Thymus (tissue), 14 donors: ENCODE measurements around the gene GSTP1. TPM values are rescaled to one million over a fixed set of nuclear protein-coding genes. Genes with fewer than 3 reads are reported as not detected.

Experiments
- DNase-seq, 9 donors: peaks; one replicate each; pipeline ENCODE4 v3.0.0-alpha.2; 2013; ENCODE audit warnings: low spot score in 9 of 9, low read depth in 6 of 9, missing footprints in 1 of 9
- H3K27ac ChIP-seq, 2 donors: one replicate each; pipeline ENCODE4 v1.5.1; 2013; ENCODE audit warnings: control low read depth in 1 of 2, low read depth in 1 of 2, low read length in 1 of 2, mild to moderate bottlenecking in 1 of 2, moderate library complexity in 1 of 2
- H3K27me3 ChIP-seq, 2 donors: one replicate each; pipeline ENCODE4 v1.5.1; 2013; ENCODE audit warnings: low read length in 1 of 2; ENCODE audit not compliant: control insufficient read depth in 2 of 2, insufficient read depth in 1 of 2
- H3K36me3 ChIP-seq, 2 donors: one replicate each; pipeline ENCODE4 v1.5.1; 2013; ENCODE audit warnings: low read length in 1 of 2, mild to moderate bottlenecking in 1 of 2, moderate library complexity in 1 of 2; ENCODE audit not compliant: control insufficient read depth in 2 of 2, insufficient read depth in 2 of 2
- H3K4me1 ChIP-seq, 2 donors: one replicate each; pipeline ENCODE4 v1.5.1; 2013; ENCODE audit warnings: low read length in 2 of 2; ENCODE audit not compliant: control insufficient read depth in 2 of 2, insufficient read depth in 2 of 2
- H3K4me3 ChIP-seq, 2 donors: one replicate each; pipeline ENCODE4 v1.5.1; 2013; ENCODE audit warnings: low read length in 2 of 2, control low read depth in 1 of 2, mild to moderate bottlenecking in 1 of 2
- H3K9me3 ChIP-seq, 2 donors: one replicate each; pipeline ENCODE4 v1.5.1; 2013; ENCODE audit warnings: low read length in 1 of 2, mild to moderate bottlenecking in 1 of 2; ENCODE audit not compliant: control insufficient read depth in 2 of 2, insufficient read depth in 1 of 2
- WGBS: extraction: QIAGEN DNeasy Blood & Tissue Kit; methylation state at CpG from one replicate; pipeline ENCODE4 v1.1.7; 2013; 5-methylcytosine and 5-hydroxymethylcytosine counted together
- long read RNA-seq, 10 donors: transcript quantifications; one replicate each; lab custom pipeline, GENCODE V29; 2026
- polyA plus RNA-seq: library from polyadenylated mRNA; stranded (reverse); fragments of 200-250 nt; gene quantifications from one replicate; pipeline ENCODE4 v1.2.3, GENCODE V29; 2013
- total RNA-seq: library from RNA; stranded (reverse); fragments of 120-200 nt; gene quantifications from one replicate; pipeline ENCODE4 v1.2.4, GENCODE V29; 2013
- donor health status: healthy.

GSTP1 gene
- total RNA-seq (389 TPM), polyA plus RNA-seq (630 TPM)
- long read RNA-seq, donor 1, transcript GSTP1-202 (7 exons, 961 nt): major isoform, 22 of 22 reads
- long read RNA-seq, donor 1, partial matches to known transcripts: 0 of 22 reads
- long read RNA-seq, donor 1, other reads (novel, unspliced or antisense): 0 of 22 reads
- long read RNA-seq, donor 2: 0 reads
- long read RNA-seq, donor 3, transcript GSTP1-202 (7 exons, 961 nt): major isoform, 284 of 385 reads
- long read RNA-seq, donor 3, transcript GSTP1-203 (3 exons, 736 nt): minor isoform, 22 of 385 reads
- long read RNA-seq, donor 3, partial matches to known transcripts: 79 of 385 reads
- long read RNA-seq, donor 3, other reads (novel, unspliced or antisense): 0 of 385 reads
- long read RNA-seq, donor 4, transcript GSTP1-202 (7 exons, 961 nt): major isoform, 127 of 203 reads
- long read RNA-seq, donor 4, transcript GSTP1-203 (3 exons, 736 nt): minor isoform, 11 of 203 reads
- long read RNA-seq, donor 4, partial matches to known transcripts: 65 of 203 reads
- long read RNA-seq, donor 4, other reads (novel, unspliced or antisense): 0 of 203 reads
- long read RNA-seq, donor 5, transcript GSTP1-203 (3 exons, 736 nt): minor isoform, 32 of 707 reads
- long read RNA-seq, donor 5, transcript GSTP1-202 (7 exons, 961 nt): major isoform, 483 of 707 reads
- long read RNA-seq, donor 5, partial matches to known transcripts: 172 of 707 reads
- long read RNA-seq, donor 5, other reads (novel, unspliced or antisense): 20 of 707 reads
- long read RNA-seq, donor 6, transcript GSTP1-202 (7 exons, 961 nt): major isoform, 201 of 263 reads
- long read RNA-seq, donor 6, transcript GSTP1-203 (3 exons, 736 nt): minor isoform, 15 of 263 reads
- long read RNA-seq, donor 6, partial matches to known transcripts: 47 of 263 reads
- long read RNA-seq, donor 6, other reads (novel, unspliced or antisense): 0 of 263 reads
- long read RNA-seq, donor 7, transcript GSTP1-202 (7 exons, 961 nt): major isoform, 198 of 306 reads
- long read RNA-seq, donor 7, transcript GSTP1-203 (3 exons, 736 nt): minor isoform, 16 of 306 reads
- long read RNA-seq, donor 7, partial matches to known transcripts: 91 of 306 reads
- long read RNA-seq, donor 7, other reads (novel, unspliced or antisense): 0 of 306 reads
- long read RNA-seq, donor 8, transcript GSTP1-202 (7 exons, 961 nt): major isoform, 89 of 105 reads
- long read RNA-seq, donor 8, partial matches to known transcripts: 14 of 105 reads
- long read RNA-seq, donor 8, other reads (novel, unspliced or antisense): 0 of 105 reads
- long read RNA-seq, donor 9, transcript GSTP1-202 (7 exons, 961 nt): major isoform, 139 of 184 reads
- long read RNA-seq, donor 9, partial matches to known transcripts: 41 of 184 reads
- long read RNA-seq, donor 9, other reads (novel, unspliced or antisense): 0 of 184 reads
- long read RNA-seq, donor 10, transcript GSTP1-203 (3 exons, 736 nt): minor isoform, 9 of 220 reads
- long read RNA-seq, donor 10, transcript GSTP1-202 (7 exons, 961 nt): major isoform, 160 of 220 reads
- long read RNA-seq, donor 10, partial matches to known transcripts: 51 of 220 reads
- long read RNA-seq, donor 10, other reads (novel, unspliced or antisense): 0 of 220 reads

DNA sequence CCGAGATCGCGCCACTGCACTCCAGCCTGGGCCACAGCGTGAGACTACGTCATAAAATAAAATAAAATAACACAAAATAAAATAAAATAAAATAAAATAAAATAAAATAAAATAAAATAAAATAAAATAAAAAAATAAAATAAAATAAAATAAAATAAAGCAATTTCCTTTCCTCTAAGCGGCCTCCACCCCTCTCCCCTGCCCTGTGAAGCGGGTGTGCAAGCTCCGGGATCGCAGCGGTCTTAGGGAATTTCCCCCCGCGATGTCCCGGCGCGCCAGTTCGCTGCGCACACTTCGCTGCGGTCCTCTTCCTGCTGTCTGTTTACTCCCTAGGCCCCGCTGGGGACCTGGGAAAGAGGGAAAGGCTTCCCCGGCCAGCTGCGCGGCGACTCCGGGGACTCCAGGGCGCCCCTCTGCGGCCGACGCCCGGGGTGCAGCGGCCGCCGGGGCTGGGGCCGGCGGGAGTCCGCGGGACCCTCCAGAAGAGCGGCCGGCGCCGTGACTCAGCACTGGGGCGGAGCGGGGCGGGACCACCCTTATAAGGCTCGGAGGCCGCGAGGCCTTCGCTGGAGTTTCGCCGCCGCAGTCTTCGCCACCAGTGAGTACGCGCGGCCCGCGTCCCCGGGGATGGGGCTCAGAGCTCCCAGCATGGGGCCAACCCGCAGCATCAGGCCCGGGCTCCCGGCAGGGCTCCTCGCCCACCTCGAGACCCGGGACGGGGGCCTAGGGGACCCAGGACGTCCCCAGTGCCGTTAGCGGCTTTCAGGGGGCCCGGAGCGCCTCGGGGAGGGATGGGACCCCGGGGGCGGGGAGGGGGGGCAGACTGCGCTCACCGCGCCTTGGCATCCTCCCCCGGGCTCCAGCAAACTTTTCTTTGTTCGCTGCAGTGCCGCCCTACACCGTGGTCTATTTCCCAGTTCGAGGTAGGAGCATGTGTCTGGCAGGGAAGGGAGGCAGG is at the start of gene GSTP1:
GSTP1 (plus strand) TSS at position 566 of the 958 bp plus-strand sequence; CDS start at position 598, 32 bp downstream.
- peaks cover 7 to 28% of the 10 kb centered on the region in 2 donors for H3K4me1 ChIP-seq

GRCh38 chr11:67534070-67534679 is 49.4 kb upstream of the GSTP1 start:
- Histone ChIP-seq H3K9me3 (peaks cover 0 to 9% of the 10 kb centered on the region in 2 donors), H3K4me3 (no peak overlapping the region), H3K27me3 (peaks cover 0 to 15% of the 10 kb centered on the region in 2 donors), H3K36me3 (no peaks in the 10 kb centered on the region), H3K27ac (no peak overlapping the region), H3K4me1 (no peaks in the 10 kb centered on the region)
- DNase-seq: no peak
- 44% methylated on average over 4 of the region's 4 CpGs for WGBS

More for the DNA sequence above, at the start of gene GSTP1:
- Histone ChIP-seq H3K9me3 (no peaks in the 10 kb centered on the region), H3K36me3 (peaks cover 5 to 14% of the 10 kb centered on the region in 2 donors), H3K27me3 (peaks cover 0 to 36% of the 10 kb centered on the region in 2 donors), H3K27ac (peak within 1 kb of the TSS; percentile 83 to 95), H3K4me3 (peak within 1 kb of the TSS; percentile 55 to 71)
- WGBS: 5% methylated on average over 81 of the region's 81 CpGs
- peak in 6 of 9 donors; percentile 50 to 84 (median 66) for DNase-seq

- H3K4me1 ChIP-seq: no peaks in the 10 kb centered on the region
These were observed 48.1 kb upstream of the GSTP1 start for GRCh38 chr11:67535561-67535960.

DNA sequence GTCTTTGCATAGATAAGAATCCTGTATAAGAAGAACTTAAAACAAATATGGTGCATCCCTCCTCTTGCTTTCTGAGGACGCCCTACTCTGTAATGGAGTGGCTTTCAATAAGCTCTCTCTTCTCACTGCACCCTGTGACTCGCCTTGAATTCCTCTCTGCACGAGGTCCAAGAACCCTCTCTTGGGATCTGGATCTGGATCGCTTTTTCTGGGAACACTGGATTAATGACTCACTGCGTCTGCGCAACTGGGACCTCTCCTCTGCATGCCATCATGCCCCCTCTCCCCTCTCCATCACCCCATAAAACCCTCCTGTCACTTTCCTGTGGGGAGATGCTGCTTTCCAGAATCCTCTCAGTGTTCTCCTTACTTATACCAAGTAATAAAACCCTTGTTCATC is 45.3 kb upstream of the GSTP1 start:
- DNase-seq: no peak
- Histone ChIP-seq H3K4me1 (no peaks in the 10 kb centered on the region), H3K4me3 (no peak overlapping the region), H3K27me3 (peaks cover 0 to 4% of the 10 kb centered on the region in 2 donors), H3K9me3 (peaks cover 0 to 8% of the 10 kb centered on the region in 2 donors), H3K27ac (no peak overlapping the region), H3K36me3 (no peaks in the 10 kb centered on the region)
- 91% methylated on average over 6 of the region's 6 CpGs for WGBS

More at GRCh38 chr11:67535561-67535960, 48.1 kb upstream of the GSTP1 start:
- peaks cover 0 to 3% of the 10 kb centered on the region in 2 donors for H3K27me3 ChIP-seq
- DNase-seq: no peak
- WGBS: 94% methylated on average over 1 of the region's 1 CpG
- peaks cover 0 to 9% of the 10 kb centered on the region in 2 donors for H3K9me3 ChIP-seq
- H3K4me3 ChIP-seq: no peak overlapping the region
- H3K27ac ChIP-seq: no peak overlapping the region
- no peaks in the 10 kb centered on the region for H3K36me3 ChIP-seq

DNA sequence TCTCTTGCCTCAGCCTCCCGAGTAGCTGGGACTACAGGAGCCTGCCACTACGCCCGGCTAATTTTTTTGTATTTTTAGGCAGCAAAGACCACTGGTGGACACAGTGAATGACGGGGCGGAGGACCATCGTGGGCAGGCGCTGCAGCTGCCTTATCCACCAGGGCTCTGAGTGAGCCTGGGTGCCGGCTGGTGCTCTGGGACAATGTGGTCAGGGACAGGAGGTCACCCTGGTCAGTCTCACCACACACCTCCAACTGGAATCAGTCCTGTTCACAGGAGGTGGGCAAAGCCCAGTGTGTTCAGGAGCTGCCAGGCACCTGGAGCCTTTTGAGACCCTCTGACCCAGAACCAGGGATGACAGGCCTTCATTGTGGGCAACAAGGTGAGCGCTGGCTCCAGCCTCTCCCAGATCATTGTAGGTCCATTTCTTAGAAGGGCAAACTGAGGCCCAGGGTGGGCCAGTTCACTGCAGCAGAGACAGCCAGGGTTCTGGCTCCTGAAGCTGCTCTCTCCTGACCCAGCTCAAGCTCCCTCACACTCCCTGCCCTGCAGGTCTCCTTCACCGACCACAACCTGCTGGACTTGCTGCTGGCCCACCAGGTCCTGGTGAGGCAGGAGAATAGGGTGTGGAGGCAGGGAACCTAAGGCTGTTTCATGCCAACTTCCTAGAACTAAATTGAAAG is 44.6 kb upstream of the GSTP1 start:
- H3K27me3 ChIP-seq: peaks cover 0 to 2% of the 10 kb centered on the region in 2 donors
- no peaks in the 10 kb centered on the region for H3K4me1 ChIP-seq
- 95% methylated on average over 10 of the region's 10 CpGs for WGBS
- DNase-seq: no peak
- peaks cover 0 to 3% of the 10 kb centered on the region in 2 donors for H3K9me3 ChIP-seq
- H3K4me3 ChIP-seq: no peak overlapping the region
- no peaks in the 10 kb centered on the region for H3K36me3 ChIP-seq
- H3K27ac ChIP-seq: no peak overlapping the region

- WGBS: 95% methylated on average over 4 of the region's 4 CpGs
- no peaks in the 10 kb centered on the region for H3K4me1 ChIP-seq
- no peaks in the 10 kb centered on the region for H3K36me3 ChIP-seq
- peaks cover 0 to 3% of the 10 kb centered on the region in 2 donors for H3K9me3 ChIP-seq
- no peak overlapping the region for H3K4me3 ChIP-seq
- no peak overlapping the region for H3K27ac ChIP-seq
- H3K27me3 ChIP-seq: peaks cover 0 to 2% of the 10 kb centered on the region in 2 donors
- no peak for DNase-seq
These were observed 44.1 kb upstream of the GSTP1 start for GRCh38 chr11:67539550-67539949.

DNA sequence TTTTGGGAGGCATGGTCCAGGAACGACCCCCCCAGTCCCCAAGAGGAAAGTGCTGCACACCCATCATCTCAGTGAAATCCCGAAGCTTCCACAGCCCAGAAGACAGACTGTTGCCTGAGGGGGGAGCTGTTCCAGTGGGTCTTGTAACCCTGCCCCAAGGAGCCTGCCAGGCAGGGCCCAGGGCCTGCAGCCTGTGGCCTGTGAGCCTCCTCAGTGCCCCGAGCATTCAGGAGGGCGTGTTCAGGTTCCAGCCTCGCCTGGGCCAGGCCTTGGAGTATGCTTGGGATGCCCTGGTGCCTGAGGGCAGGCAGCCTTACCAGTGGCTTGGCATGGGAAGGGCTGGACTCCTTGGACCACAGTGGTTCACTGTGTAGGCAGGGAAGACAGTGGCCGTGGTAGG is 42.4 kb upstream of the GSTP1 start:
- H3K36me3 ChIP-seq: no peaks in the 10 kb centered on the region
- 97% methylated on average over 6 of the region's 6 CpGs for WGBS
- H3K4me1 ChIP-seq: no peaks in the 10 kb centered on the region
- H3K27ac ChIP-seq: no peak overlapping the region
- H3K4me3 ChIP-seq: no peak overlapping the region
- DNase-seq: no peak
- H3K27me3 ChIP-seq: peaks cover 0 to 5% of the 10 kb centered on the region in 2 donors
- H3K9me3 ChIP-seq: no peaks in the 10 kb centered on the region
